OCI-LY7 (cell line): Measurements from ENCODE around the gene SSU72. TPM values are rescaled to one million over a fixed set of nuclear protein-coding genes. Genes with fewer than 3 reads are reported as not detected.
"Not testable (repeated sequence)": the region's sequence is repeated elsewhere in the genome, so short reads cannot be mapped to it uniquely, and the experiment has no call there.

Source experiments
- BruUV-seq: library from RNA; stranded (reverse); fragments of 400-500 nt; replicated peaks from 2 replicates; lab custom pipeline; 2021; lab: Mats Ljungman, UMichigan
- CTCF ChIA-PET: fragments of 300-600 bp; sonication (Branson Sonifier 250); formaldehyde crosslinking; loops from one replicate; lab custom pipeline; 2022; ENCODE audit warnings: antibody characterized with exemption; ENCODE audit not compliant: unreplicated experiment; lab: Charles Lee
- POLR2A ChIA-PET: fragments of 300-600 bp; sonication (Branson Sonifier 250); formaldehyde crosslinking; loops from one replicate; lab custom pipeline; 2022; ENCODE audit warnings: antibody characterized with exemption; lab: Charles Lee
- DNase-seq: peaks from one replicate; pipeline ENCODE4 v3.0.0-alpha.2; 2015; ENCODE audit warnings: low spot score
- H2AFZ ChIP-seq: fragments of 200-600 bp; sonication (generic), shearing (Covaris generic); 2 replicates; pipeline ENCODE4 v1.6.1; 2014; ENCODE audit warnings: mild to moderate bottlenecking, antibody characterized with exemption, low read length, moderate library complexity
- H3K27ac ChIP-seq: fragments of 200-600 bp; sonication (generic); 2 replicates; pipeline ENCODE4 v1.5.1; 2014; ENCODE audit warnings: mixed run types, low read depth, mild to moderate bottlenecking, moderate library complexity, low read length, inconsistent platforms; ENCODE audit not compliant: poor library complexity, severe bottlenecking
- H3K36me3 ChIP-seq: fragments of 200-600 bp; sonication (generic); 2 replicates; pipeline ENCODE4 v1.6.1; 2014; ENCODE audit warnings: mild to moderate bottlenecking, antibody characterized with exemption, low read length, moderate library complexity, mixed read lengths; ENCODE audit not compliant: insufficient read depth
- H3K4me1 ChIP-seq: fragments of 200-600 bp; sonication (generic); 2 replicates; pipeline ENCODE4 v1.5.1; 2014; ENCODE audit warnings: mild to moderate bottlenecking, low read length; ENCODE audit not compliant: insufficient read depth, poor library complexity, severe bottlenecking
- H3K4me2 ChIP-seq: fragments of 200-600 bp; sonication (generic); 2 replicates; pipeline ENCODE4 v1.6.1; 2014; ENCODE audit warnings: mild to moderate bottlenecking, low read length
- H3K4me3 ChIP-seq: fragments of 200-600 bp; sonication (generic); 2 replicates; pipeline ENCODE4 v1.5.1; 2014; ENCODE audit warnings: mild to moderate bottlenecking, low read depth, low read length; ENCODE audit not compliant: poor library complexity, severe bottlenecking
- H3K79me2 ChIP-seq: fragments of 200-600 bp; sonication (generic); 2 replicates; pipeline ENCODE4 v1.6.1; 2016; ENCODE audit warnings: low read depth, mild to moderate bottlenecking, low read length, moderate library complexity, mixed read lengths; ENCODE audit not compliant: insufficient read depth
- H3K9me2 ChIP-seq: fragments of 200-600 bp; sonication (generic); 2 replicates; pipeline ENCODE4 v1.6.1; 2016; ENCODE audit warnings: mild to moderate bottlenecking, low read length, mixed read lengths; ENCODE audit not compliant: insufficient read depth
- H3K9me3 ChIP-seq: fragments of 200-600 bp; sonication (generic); 2 replicates; pipeline ENCODE4 v1.6.1; 2014; ENCODE audit warnings: mild to moderate bottlenecking, mixed run types, low read length, mixed read lengths
- H4K20me1 ChIP-seq: fragments of 200-600 bp; sonication (generic); 2 replicates; pipeline ENCODE4 v1.6.1; 2014; ENCODE audit warnings: mild to moderate bottlenecking, antibody characterized with exemption, low read length, moderate library complexity, mixed read lengths; ENCODE audit not compliant: insufficient read depth
- EZH2phosphoT487 ChIP-seq: fragments of 200-600 bp; sonication (generic); IDR thresholded peaks from 2 replicates; pipeline ENCODE4 v1.6.1; 2018; ENCODE audit warnings: low read depth, borderline replicate concordance, mild to moderate bottlenecking, mixed run types, antibody characterized with exemption, low read length, moderate library complexity, mixed read lengths
- intact Hi-C: fragments of 100-400 bp; cut with micrococcal nuclease; formaldehyde crosslinking; loops from one replicate; pipeline ENCODE4 v1.10.0; 2022; ENCODE audit not compliant: unreplicated experiment
- total RNA-seq, 2 experiments: library from RNA; depleted of rRNA in 1 of 2; stranded (reverse); fragments of >200 nt in 1 of 2; shearing (Covaris generic) in 1 of 2; gene quantifications; 2 replicates each; pipeline ENCODE4 v1.2.3, GENCODE V29; 2014 to 2022
- TF ChIP-seq, protein P1 (sequence below): fragments of 200-600 bp; sonication (generic); conservative IDR thresholded peaks from 2 replicates; pipeline ENCODE4 v1.5.1; 2014; ENCODE audit warnings: mild to moderate bottlenecking, antibody characterized with exemption, low read length, moderate library complexity, mixed read lengths

Gene SSU72
- total RNA-seq, 2 experiments from 2014 or later: 97.7 to 149 TPM

DNA sequence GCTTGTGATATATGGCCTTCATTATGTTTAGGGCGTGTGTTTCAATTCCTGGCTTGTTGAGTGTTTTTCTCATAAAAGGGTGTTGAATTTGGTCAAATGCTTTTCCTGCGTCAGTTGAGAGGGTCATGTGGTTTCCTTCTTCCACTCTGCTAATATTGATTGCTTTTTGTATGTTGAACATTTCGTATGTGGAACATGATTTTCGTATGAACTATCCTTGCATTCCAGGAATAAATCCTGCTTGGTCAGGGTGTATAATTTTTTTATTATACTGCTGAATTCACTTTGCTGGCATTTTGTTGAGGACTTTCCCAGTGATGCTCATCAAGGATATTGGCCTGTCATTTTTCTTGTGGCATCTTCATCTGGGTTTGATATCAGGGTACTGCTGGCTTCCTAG lies 67.4 kb downstream of the SSU72 start:
- no peaks in the 10 kb centered on the region for H3K9me2 ChIP-seq
- ChIA-PET CTCF (no interaction called here), POLR2A (interaction anchor here (0.6 kb wide), 1 partner anchor 357 kb away, joined by 9 read pairs; no protein-coding TSS in a partner anchor)
- no TSS peak for BruUV-seq
- peaks cover 6% of the 10 kb centered on the region; the same call in 1 of the 2 replicates for H3K9me3 ChIP-seq
- no peak overlapping the region for H3K4me2 ChIP-seq
- H3K4me1 ChIP-seq: peaks cover 20% of the 10 kb centered on the region
- H3K79me2 ChIP-seq: no peaks in the 10 kb centered on the region; the same call in 1 of the 2 replicates
- H3K4me3 ChIP-seq: no peak overlapping the region
- H2AFZ ChIP-seq: no peak overlapping the region
- H3K27ac ChIP-seq: no peak overlapping the region
- no peaks in the 10 kb centered on the region for H3K36me3 ChIP-seq
- no peak for TF ChIP-seq EZH2phosphoT487
- TF ChIP-seq, protein P1, sequence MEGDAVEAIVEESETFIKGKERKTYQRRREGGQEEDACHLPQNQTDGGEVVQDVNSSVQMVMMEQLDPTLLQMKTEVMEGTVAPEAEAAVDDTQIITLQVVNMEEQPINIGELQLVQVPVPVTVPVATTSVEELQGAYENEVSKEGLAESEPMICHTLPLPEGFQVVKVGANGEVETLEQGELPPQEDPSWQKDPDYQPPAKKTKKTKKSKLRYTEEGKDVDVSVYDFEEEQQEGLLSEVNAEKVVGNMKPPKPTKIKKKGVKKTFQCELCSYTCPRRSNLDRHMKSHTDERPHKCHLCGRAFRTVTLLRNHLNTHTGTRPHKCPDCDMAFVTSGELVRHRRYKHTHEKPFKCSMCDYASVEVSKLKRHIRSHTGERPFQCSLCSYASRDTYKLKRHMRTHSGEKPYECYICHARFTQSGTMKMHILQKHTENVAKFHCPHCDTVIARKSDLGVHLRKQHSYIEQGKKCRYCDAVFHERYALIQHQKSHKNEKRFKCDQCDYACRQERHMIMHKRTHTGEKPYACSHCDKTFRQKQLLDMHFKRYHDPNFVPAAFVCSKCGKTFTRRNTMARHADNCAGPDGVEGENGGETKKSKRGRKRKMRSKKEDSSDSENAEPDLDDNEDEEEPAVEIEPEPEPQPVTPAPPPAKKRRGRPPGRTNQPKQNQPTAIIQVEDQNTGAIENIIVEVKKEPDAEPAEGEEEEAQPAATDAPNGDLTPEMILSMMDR: no peak
- DNase-seq: no peak
- intact Hi-C loops: no loop called here
- H4K20me1 ChIP-seq: no peaks in the 10 kb centered on the region

DNA sequence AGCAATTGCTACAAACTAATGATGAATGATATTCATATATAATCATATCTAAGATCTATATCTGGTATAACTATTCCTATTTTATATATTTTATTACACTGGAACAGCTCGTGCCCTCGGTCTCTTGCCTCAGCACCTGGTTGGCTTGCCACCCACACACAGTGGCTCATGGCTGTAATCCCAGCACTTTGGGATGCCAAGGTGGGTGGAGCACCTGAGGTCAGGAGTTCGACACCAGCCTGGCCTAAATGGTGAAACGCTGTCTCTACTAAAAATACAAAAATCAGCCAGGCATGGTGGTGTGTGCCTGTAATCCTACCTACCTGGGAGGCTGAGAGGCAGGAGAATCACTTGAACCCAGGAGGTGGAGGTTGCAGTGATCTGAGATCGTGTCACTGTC lies 68.9 kb downstream of the SSU72 start:
- H3K36me3 ChIP-seq, H3K4me3 ChIP-seq, H3K9me3 ChIP-seq, POLR2A ChIA-PET, H3K79me2 ChIP-seq, CTCF ChIA-PET, DNase-seq, H2AFZ ChIP-seq, BruUV-seq, H4K20me1 ChIP-seq, H3K9me2 ChIP-seq, intact Hi-C loops: not testable (repeated sequence)
- Histone ChIP-seq H3K4me1 (peaks cover 20% of the 10 kb centered on the region), H3K27ac (peak overlapping the region; percentile 64), H3K4me2 (peak overlapping the region; percentile 34; the same call in 1 of the 2 replicates)

DNA sequence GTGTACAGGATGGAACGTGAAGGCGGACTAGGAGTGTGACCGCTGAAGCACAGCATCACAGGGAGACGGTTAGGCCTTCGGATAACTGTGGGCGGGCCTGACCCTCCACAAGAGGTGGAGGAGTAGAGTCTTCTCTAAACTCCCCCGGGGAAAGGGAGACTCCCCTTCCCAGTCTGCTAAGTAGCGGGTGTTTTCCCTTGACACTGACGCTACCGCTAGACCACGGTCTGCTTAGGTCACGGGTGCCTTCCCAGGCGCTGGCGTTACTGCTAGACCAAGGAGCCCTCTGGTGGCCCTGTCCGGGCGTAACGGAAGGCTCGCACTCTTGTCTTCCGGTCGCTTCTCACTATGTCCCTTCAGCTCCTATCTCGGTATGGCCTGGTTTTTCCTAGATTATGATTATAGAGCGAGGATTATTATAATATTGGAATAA lies 69.3 kb downstream of the SSU72 start:
- TF ChIP-seq, protein P1: peak; percentile 36
- intact Hi-C loops, H3K36me3 ChIP-seq, H2AFZ ChIP-seq, POLR2A ChIA-PET, H3K4me3 ChIP-seq, H3K79me2 ChIP-seq, H4K20me1 ChIP-seq, H3K9me2 ChIP-seq, H3K9me3 ChIP-seq: not testable (repeated sequence)
- Histone ChIP-seq H3K4me1 (peaks cover 15% of the 10 kb centered on the region), H3K27ac (peak overlapping the region; percentile 64), H3K4me2 (peak overlapping the region; percentile 5)
- CTCF ChIA-PET: interaction anchor here (0.8 kb wide), 1 partner anchor 55 kb away, joined by 3 read pairs; no protein-coding TSS in a partner anchor
- BruUV-seq: TSS peak; percentile 59
- peak; percentile 48 for DNase-seq
